Measurements from ENCODE around the gene ASB18.

The ASB18 gene

GRCh38 chr2:236229186-236229585, 35.0 kb downstream of the ASB18 start:
- TF ChIP-seq, protein P1, sequence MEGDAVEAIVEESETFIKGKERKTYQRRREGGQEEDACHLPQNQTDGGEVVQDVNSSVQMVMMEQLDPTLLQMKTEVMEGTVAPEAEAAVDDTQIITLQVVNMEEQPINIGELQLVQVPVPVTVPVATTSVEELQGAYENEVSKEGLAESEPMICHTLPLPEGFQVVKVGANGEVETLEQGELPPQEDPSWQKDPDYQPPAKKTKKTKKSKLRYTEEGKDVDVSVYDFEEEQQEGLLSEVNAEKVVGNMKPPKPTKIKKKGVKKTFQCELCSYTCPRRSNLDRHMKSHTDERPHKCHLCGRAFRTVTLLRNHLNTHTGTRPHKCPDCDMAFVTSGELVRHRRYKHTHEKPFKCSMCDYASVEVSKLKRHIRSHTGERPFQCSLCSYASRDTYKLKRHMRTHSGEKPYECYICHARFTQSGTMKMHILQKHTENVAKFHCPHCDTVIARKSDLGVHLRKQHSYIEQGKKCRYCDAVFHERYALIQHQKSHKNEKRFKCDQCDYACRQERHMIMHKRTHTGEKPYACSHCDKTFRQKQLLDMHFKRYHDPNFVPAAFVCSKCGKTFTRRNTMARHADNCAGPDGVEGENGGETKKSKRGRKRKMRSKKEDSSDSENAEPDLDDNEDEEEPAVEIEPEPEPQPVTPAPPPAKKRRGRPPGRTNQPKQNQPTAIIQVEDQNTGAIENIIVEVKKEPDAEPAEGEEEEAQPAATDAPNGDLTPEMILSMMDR (IDR thresholded peaks at IDR 0.05; ENCODE audit: low read depth, low read length, missing control alignments), result no peak
- DNase-seq (ENCODE audit: low read depth), result no peak
- in situ Hi-C loops (cut with HindIII; ENCODE audit: low sequenced_read_pairs), result no loop called here
- no peak overlapping the region for H3K4me3 ChIP-seq (ENCODE audit: low read depth, low read length)

- in situ Hi-C loops (cut with HindIII; ENCODE audit: low sequenced_read_pairs), result no loop called here
- H3K4me3 ChIP-seq (ENCODE audit: low read depth, low read length), result no peak overlapping the region
- TF ChIP-seq, protein P1 (IDR thresholded peaks at IDR 0.05; ENCODE audit: low read depth, low read length, missing control alignments), result no peak
- no peak for DNase-seq (ENCODE audit: low read depth)
Observed at GRCh38 chr2:236223675-236224074, 40.5 kb downstream of the ASB18 start.

DNA sequence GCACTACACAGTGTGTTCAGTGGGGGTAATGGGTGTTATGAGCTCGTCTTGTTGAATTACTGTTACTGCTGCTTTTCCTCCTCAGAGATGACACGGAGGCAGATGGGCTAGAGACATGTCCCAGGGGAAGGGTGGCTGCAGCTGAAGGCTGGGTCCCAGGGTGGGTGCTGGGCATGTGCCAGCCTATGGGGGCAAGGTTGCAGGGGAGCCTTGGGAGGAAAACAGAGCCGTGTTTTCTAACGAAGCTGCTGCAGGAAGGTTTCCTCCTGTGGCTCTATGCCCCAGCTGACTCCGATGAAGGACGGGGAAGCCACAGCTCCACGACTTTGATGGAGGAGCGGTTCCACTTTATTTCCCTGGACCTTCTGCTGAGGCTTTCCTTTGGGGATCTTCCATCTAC, 42.4 kb downstream of the ASB18 start:
- TF ChIP-seq, protein P1 (IDR thresholded peaks at IDR 0.05; ENCODE audit: low read depth, low read length, missing control alignments), result no peak
- no peak overlapping the region for H3K4me3 ChIP-seq (ENCODE audit: low read depth, low read length)
- DNase-seq (ENCODE audit: low read depth), result no peak
- in situ Hi-C loops (cut with HindIII; ENCODE audit: low sequenced_read_pairs), result no loop called here

GRCh38 chr2:236219411-236219810, 44.8 kb downstream of the ASB18 start:
- in situ Hi-C loops (cut with HindIII; ENCODE audit: low sequenced_read_pairs), result no loop called here
- TF ChIP-seq, protein P1 (IDR thresholded peaks at IDR 0.05; ENCODE audit: low read depth, low read length, missing control alignments), result no peak
- H3K4me3 ChIP-seq (ENCODE audit: low read depth, low read length), result no peak overlapping the region
- DNase-seq (ENCODE audit: low read depth), result no peak

DNA sequence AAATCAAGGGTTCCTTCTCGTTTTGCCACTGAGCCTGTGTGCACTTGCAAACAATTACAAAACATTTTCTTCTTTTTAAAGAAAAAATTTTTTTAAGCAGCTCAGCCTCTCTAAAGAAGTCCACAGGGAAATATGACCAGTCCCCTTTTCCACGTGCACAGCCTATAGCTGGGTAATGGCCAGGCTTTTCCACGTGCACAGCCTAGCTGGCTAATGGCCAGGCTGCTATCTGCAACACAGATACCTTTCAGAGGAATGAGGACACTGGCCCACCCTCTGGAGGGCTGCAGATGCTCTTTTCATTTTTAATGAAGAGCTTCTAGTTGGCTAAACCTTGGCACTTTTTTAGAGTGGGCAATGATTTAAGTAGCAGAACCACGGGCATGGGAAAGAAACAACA, 46.3 kb downstream of the ASB18 start:
- DNase-seq (ENCODE audit: low read depth), result no peak
- in situ Hi-C loops (cut with HindIII; ENCODE audit: low sequenced_read_pairs), result no loop called here
- TF ChIP-seq, protein P1 (IDR thresholded peaks at IDR 0.05; ENCODE audit: low read depth, low read length, missing control alignments), result no peak
- no peak overlapping the region for H3K4me3 ChIP-seq (ENCODE audit: low read depth, low read length)

- no peak for DNase-seq (ENCODE audit: low read depth)
- TF ChIP-seq, protein P1 (IDR thresholded peaks at IDR 0.05; ENCODE audit: low read depth, low read length, missing control alignments), result no peak
- in situ Hi-C loops (cut with HindIII; ENCODE audit: low sequenced_read_pairs), result no loop called here
- H3K4me3 ChIP-seq (ENCODE audit: low read depth, low read length), result no peak overlapping the region
Observed at GRCh38 chr2:236216711-236217110, 47.5 kb downstream of the ASB18 start.
